Ishikawa (cell line): ENCODE results near the gene TSPAN11.

Source experiments
- CEBPB ChIP-seq: IDR thresholded peaks from 2 replicates; pipeline ENCODE4 v1.6.1; 2012
- CREB1 ChIP-seq: IDR thresholded peaks from 2 replicates; pipeline ENCODE4 v1.6.1; 2012; ENCODE audit warnings: low read depth
- EGR1 ChIP-seq: IDR thresholded peaks from 2 replicates; pipeline ENCODE4 v1.6.1; 2012
- EP300 ChIP-seq: IDR thresholded peaks from 2 replicates; pipeline ENCODE4 v1.6.1; 2012; ENCODE audit warnings: borderline replicate concordance
- FOXM1 ChIP-seq: IDR thresholded peaks from 2 replicates; pipeline ENCODE4 v1.6.1; 2012; ENCODE audit warnings: low read depth, borderline replicate concordance
- MAX ChIP-seq: IDR thresholded peaks from 2 replicates; pipeline ENCODE4 v1.6.1; 2012
- NFIC ChIP-seq: IDR thresholded peaks from 2 replicates; pipeline ENCODE4 v1.6.1; 2012
- RAD21 ChIP-seq: IDR thresholded peaks from 2 replicates; pipeline ENCODE4 v1.6.1; 2012; ENCODE audit warnings: low read depth
- REST ChIP-seq: IDR thresholded peaks from 2 replicates; pipeline ENCODE4 v1.6.1; 2012; ENCODE audit warnings: low read depth, mild to moderate bottlenecking
- TAF1 ChIP-seq: IDR thresholded peaks from 2 replicates; pipeline ENCODE4 v1.6.1; 2012; ENCODE audit warnings: low read depth, mild to moderate bottlenecking
- TCF12 ChIP-seq: IDR thresholded peaks from 2 replicates; pipeline ENCODE4 v1.6.1; 2012; ENCODE audit warnings: low read depth
- TEAD4 ChIP-seq: IDR thresholded peaks from 2 replicates; pipeline ENCODE4 v1.6.1; 2012
- USF1 ChIP-seq: IDR thresholded peaks from 2 replicates; pipeline ENCODE4 v1.6.1; 2012
- YY1 ChIP-seq: IDR thresholded peaks from 2 replicates; pipeline ENCODE4 v1.6.1; 2012; ENCODE audit warnings: low read depth
- ZBTB7A ChIP-seq: IDR thresholded peaks from 2 replicates; pipeline ENCODE4 v1.6.1; 2012; ENCODE audit warnings: low read depth

TSPAN11 gene

GRCh38 chr12:30992381-30992780 lies 65.8 kb downstream of the TSPAN11 start:
- TF ChIP-seq EGR1 (no peak), FOXM1 (no peak), TCF12 (no peak), CREB1 (no peak), REST (no peak), TEAD4 (no peak), ZBTB7A (no peak), NFIC (no peak), CEBPB (no peak), TAF1 (no peak), USF1 (no peak), RAD21 (no peak)

- TF ChIP-seq ZBTB7A (no peak), YY1 (no peak), NFIC (no peak), FOXM1 (no peak), TEAD4 (no peak), RAD21 (no peak), EP300 (no peak), CREB1 (no peak), TAF1 (no peak), EGR1 (no peak), TCF12 (no peak), CEBPB (no peak), MAX (no peak), USF1 (no peak), REST (no peak)
Observed at GRCh38 chr12:30993766-30994165, 67.2 kb downstream of the TSPAN11 start.

- TF ChIP-seq YY1 = no peak
- TF ChIP-seq EGR1 = no peak
- no peak for TF ChIP-seq RAD21
- no peak for TF ChIP-seq USF1
- TF ChIP-seq TCF12 = no peak
- TF ChIP-seq EP300 = no peak
- TF ChIP-seq TAF1 = no peak
- TF ChIP-seq FOXM1 = no peak
- no peak for TF ChIP-seq REST
- no peak for TF ChIP-seq CEBPB
- TF ChIP-seq TEAD4 = no peak
Observed at GRCh38 chr12:30994274-30994673, 67.7 kb downstream of the TSPAN11 start.

- no peak for TF ChIP-seq TAF1
- no peak for TF ChIP-seq CREB1
- TF ChIP-seq TCF12 = no peak
- TF ChIP-seq RAD21 = no peak
- no peak for TF ChIP-seq YY1
- no peak for TF ChIP-seq USF1
- TF ChIP-seq MAX = no peak
- TF ChIP-seq TEAD4 = no peak
- TF ChIP-seq EGR1 = no peak
- no peak for TF ChIP-seq CEBPB
- TF ChIP-seq REST = no peak
- no peak for TF ChIP-seq FOXM1
Observed at GRCh38 chr12:30996255-30996654, 69.7 kb downstream of the TSPAN11 start.
